GM12873 (cell line): ENCODE measurements around the gene GRIA4.

Experiments used
- TF ChIP-seq, protein P1 (sequence below): IDR thresholded peaks from 2 replicates; pipeline ENCODE4 v1.5.1; 2012; ENCODE audit warnings: low read depth, mild to moderate bottlenecking, moderate library complexity, low read length, control low read depth; ENCODE audit not compliant: insufficient read depth; ENCODE audit errors: missing control alignments

GRIA4 gene

DNA sequence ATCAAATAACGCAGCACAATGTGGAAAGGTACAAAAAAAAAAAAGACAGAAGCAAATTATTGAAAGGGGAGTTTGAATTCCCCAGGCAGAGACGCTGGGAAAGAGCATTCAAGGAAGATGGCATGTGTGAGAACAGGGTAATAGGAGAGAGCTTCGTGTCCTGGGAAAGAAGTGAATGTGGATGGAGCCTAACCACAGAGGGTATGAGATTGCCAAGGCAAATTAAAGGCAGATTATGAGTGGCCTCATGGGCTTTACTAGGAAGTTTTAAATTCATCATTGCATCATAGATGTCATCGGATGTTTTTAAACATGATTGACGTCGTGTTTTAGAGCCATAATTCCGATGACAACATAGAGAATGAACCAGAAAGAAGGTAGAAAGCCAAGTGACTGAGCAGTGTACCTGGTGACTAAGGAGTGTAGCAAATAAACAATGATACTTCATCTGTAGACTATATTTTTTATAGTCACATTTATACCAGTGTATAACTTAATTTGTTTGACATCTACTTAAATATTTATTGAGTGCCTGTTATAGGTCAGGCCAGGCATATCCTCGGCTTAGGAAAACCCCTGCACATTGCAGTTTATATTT lies 260.7 kb downstream of the GRIA4 start:
- TF ChIP-seq, protein P1, sequence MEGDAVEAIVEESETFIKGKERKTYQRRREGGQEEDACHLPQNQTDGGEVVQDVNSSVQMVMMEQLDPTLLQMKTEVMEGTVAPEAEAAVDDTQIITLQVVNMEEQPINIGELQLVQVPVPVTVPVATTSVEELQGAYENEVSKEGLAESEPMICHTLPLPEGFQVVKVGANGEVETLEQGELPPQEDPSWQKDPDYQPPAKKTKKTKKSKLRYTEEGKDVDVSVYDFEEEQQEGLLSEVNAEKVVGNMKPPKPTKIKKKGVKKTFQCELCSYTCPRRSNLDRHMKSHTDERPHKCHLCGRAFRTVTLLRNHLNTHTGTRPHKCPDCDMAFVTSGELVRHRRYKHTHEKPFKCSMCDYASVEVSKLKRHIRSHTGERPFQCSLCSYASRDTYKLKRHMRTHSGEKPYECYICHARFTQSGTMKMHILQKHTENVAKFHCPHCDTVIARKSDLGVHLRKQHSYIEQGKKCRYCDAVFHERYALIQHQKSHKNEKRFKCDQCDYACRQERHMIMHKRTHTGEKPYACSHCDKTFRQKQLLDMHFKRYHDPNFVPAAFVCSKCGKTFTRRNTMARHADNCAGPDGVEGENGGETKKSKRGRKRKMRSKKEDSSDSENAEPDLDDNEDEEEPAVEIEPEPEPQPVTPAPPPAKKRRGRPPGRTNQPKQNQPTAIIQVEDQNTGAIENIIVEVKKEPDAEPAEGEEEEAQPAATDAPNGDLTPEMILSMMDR, result no peak

DNA sequence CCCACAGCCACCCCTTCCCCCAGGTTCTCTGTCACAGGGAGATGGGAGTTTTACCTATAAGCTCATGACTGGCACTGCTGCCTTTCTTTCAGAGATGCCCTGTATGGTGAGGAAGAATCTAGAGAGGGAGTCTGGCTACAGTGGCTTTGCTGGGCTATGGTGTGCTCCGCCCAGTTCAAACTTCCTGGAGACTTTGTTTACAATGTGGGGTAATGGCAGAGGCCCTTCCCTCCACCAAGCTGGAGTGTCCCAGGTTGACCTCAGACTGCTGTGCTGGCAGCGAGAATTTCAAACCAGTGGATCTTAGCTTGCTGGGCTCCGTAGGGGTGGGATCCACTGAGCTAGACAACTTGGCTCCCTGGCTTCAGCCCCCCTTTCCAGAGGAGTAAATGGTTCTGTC lies 268.6 kb downstream of the GRIA4 start:
- TF ChIP-seq, protein P1, result no peak

DNA sequence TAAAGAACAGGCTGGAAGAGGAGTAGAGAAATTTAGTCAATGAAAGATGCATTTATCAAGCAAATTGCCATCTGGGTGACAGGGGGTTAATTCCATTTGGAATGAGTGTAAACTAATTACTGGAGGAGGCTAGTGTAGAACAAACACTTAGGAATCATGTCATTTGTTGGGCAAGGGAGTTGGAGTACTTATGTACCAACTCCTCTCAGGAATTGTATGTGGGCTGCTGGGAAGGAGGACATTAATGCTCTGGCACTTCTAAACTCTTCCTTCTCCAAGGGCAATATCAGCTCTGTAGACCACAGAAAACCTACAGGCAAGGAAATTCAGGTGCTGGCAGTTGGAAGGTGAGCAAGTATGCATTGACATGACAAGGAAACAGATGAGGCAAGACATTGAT lies 271.2 kb downstream of the GRIA4 start:
- TF ChIP-seq, protein P1, result no peak

DNA sequence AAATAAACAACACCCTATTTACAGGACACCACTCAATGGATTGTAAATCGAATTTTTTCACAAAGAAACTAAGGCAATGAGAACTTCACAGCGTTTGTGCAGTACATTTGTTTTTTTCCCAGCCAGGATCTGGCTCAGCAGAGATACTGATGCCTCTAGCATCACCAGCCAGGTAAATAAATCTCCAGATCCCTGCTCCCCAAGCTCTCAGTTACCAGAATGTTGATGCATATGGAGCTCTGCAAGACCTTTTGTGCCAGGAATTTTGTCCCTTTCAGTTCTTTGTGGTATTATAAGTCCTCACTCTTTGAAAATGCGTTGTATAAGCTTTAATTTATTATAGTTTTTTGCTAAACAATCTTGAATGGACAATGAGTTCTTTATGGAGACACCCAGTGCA lies 274.6 kb downstream of the GRIA4 start:
- TF ChIP-seq, protein P1, result no peak

DNA sequence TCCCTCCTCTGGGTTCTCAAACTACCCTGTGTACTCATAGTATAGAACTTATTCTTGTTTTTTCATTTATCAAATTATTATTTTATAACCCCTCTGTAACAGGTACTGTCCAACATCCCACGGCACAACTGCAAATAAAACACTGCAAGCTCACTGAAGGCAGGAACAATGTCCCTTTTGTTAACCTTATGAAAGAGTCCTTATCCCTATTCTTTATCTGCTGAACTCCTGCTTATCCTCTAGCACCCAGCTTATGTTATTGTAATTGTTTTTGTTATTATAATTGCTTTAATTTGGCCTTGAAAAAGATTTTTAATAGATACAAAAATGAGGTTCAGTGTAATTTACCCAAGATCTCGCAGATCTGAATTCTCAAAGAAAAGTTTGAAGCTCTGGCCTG lies 281.8 kb downstream of the GRIA4 start:
- TF ChIP-seq, protein P1, result no peak

DNA sequence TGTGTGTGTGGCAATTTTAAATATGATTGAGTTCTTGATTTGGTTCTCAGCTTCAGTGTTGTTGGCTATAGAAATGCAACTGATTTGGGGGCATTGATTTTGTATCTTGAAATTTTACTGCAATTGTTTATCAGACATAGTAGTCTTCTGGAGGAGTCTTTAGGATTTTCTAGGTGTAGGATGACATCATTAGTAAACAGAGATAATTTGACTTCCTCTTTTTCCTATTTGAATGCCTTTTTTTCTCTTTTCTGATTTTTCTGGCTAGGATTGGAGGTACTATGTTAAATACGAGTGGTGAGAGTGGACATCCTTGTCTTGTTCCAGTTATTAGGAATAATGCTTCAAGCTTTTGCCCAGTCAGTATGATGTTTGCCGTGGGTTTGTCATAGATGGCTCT lies 287.3 kb downstream of the GRIA4 start:
- TF ChIP-seq, protein P1, result no peak

DNA sequence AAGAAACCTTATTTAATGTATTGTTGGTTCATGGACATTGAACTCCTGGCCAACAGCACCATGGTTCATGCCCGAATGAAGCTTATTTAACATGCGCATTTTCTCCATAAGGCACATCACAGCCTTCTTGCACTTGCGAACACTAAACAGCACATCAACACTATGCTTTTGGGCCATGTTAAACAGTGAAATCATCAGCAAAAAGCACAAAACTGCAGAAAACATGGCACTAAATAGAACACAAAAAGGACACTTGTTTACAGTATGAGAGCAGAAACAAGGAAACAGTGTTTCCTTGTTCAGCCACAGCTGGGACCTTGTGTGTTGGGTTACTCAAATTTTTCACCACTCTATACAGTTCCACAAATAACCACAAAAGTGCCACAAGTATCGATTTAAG lies 289.9 kb downstream of the GRIA4 start:
- TF ChIP-seq, protein P1, result no peak
